Common myeloid progenitor, CD34-positive (primary cell): ENCODE data around the gene C11orf71.
A peak's percentile ranks its signal among the peaks of the same experiment; 100 is the strongest.

Source experiments
- CTCF ChIA-PET: fragments of 350-600 bp; sonication (Branson Sonifier 250); formaldehyde crosslinking; loops from one replicate; lab custom pipeline; 2021; ENCODE audit warnings: antibody characterized with exemption; lab: Charles Lee
- POLR2A ChIA-PET: fragments of 350-600 bp; sonication (Branson Sonifier 250); formaldehyde crosslinking; loops from one replicate; lab custom pipeline; 2021; ENCODE audit warnings: antibody characterized with exemption; lab: Charles Lee
- DNase-seq, 3 donors: peaks; one replicate each; pipeline versions ENCODE4 v3.0.0 to v3.0.0-alpha.2; 2013
- H3K27ac ChIP-seq, 2 experiments: 1 replicate in 1 of 2; 2 replicates in 1 of 2; pipeline ENCODE4 v1.7.0; 2013; ENCODE audit warnings: inconsistent platforms in 2 of 2, low read length in 2 of 2, mild to moderate bottlenecking in 2 of 2, low read depth in 1 of 2, moderate library complexity in 1 of 2; ENCODE audit not compliant: severe bottlenecking in 2 of 2, insufficient read depth in 1 of 2, poor library complexity in 1 of 2
- H3K27me3 ChIP-seq, 5 experiments: replicated peaks in 2 of 5; 1 replicate in 3 of 5; 2 replicates in 2 of 5; pipeline versions ENCODE4 v1.6.1 to v1.7.0; 2013; ENCODE audit warnings: low read length in 4 of 5, mild to moderate bottlenecking in 2 of 5, moderate library complexity in 2 of 5, inconsistent platforms in 1 of 5; ENCODE audit not compliant: insufficient read depth in 5 of 5, control insufficient read depth in 4 of 5
- H3K36me3 ChIP-seq, 4 experiments: 1 replicate in 2 of 4; 2 replicates in 2 of 4; pipeline versions ENCODE4 v1.6.1 to v1.7.0; 2013; ENCODE audit warnings: low read length in 3 of 4, control low read depth in 1 of 4, mild to moderate bottlenecking in 1 of 4; ENCODE audit not compliant: control insufficient read depth in 4 of 4, insufficient read depth in 4 of 4
- H3K4me1 ChIP-seq, 4 experiments: 1 replicate in 3 of 4; 2 replicates in 1 of 4; pipeline versions ENCODE4 v1.6.1 to v1.7.1; 2013; ENCODE audit warnings: low read length in 3 of 4, mild to moderate bottlenecking in 3 of 4, control low read depth in 1 of 4, inconsistent platforms in 1 of 4, moderate library complexity in 1 of 4; ENCODE audit not compliant: control insufficient read depth in 4 of 4, insufficient read depth in 4 of 4; ENCODE audit errors: control extremely low read depth in 1 of 4
- H3K4me3 ChIP-seq, 7 experiments: 1 replicate in 4 of 7; 2 replicates in 3 of 7; pipeline versions ENCODE4 v1.5.1 to v1.7.0; 2013; ENCODE audit warnings: mild to moderate bottlenecking in 7 of 7, low read length in 6 of 7, moderate library complexity in 6 of 7, inconsistent platforms in 2 of 7, low read depth in 2 of 7, control low read depth in 1 of 7; ENCODE audit not compliant: insufficient read depth in 4 of 7, control insufficient read depth in 1 of 7; ENCODE audit errors: extremely low read depth in 1 of 7
- H3K9me3 ChIP-seq, 5 experiments: 1 replicate in 4 of 5; 2 replicates in 1 of 5; pipeline versions ENCODE4 v1.6.1 to v1.7.1; 2013; ENCODE audit warnings: low read length in 4 of 5, mild to moderate bottlenecking in 2 of 5, inconsistent platforms in 1 of 5, low read depth in 1 of 5, moderate library complexity in 1 of 5; ENCODE audit not compliant: control insufficient read depth in 4 of 5, insufficient read depth in 2 of 5; ENCODE audit errors: control extremely low read depth in 1 of 5
- WGBS: methylation state at CpG from one replicate; pipeline ENCODE4 v1.1.5; 2013; ENCODE audit not compliant: insufficient coverage; 5-methylcytosine and 5-hydroxymethylcytosine counted together

The C11orf71 gene

DNA sequence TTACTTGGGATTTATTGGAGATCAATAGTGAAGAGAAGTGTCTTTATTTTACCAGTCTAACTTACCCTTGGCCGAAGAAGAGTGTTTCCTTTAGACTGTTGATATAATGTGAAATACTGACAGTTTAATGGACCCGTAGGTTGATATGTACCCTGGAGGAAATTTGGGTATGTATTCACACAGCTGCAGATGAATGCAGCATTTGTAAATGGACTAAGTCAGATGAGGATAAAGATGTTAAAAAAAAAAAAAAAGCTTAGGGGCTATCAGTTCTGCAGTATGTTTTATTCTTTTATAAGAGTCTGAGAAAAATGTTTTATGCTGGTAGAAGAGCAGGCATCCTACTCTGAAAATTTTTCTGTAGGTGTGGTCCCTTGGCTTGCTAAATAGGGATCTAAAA, 41.6 kb upstream of the C11orf71 start:
- Histone ChIP-seq H3K27me3 (no peaks in the 10 kb centered on the region), H3K4me1 (peaks cover 6 to 21% (median 15%) of the 10 kb centered on the region in 4 experiments), H3K36me3 (peaks cover 9 to 12% (median 11%) of the 10 kb centered on the region in 4 experiments), H3K4me3 (no peak overlapping the region), H3K9me3 (no peaks in the 10 kb centered on the region), H3K27ac (no peak overlapping the region)
- no peak for DNase-seq
- ChIA-PET POLR2A (no interaction called here), CTCF (no interaction called here)
- WGBS, result 96% methylated on average over 2 of the region's 2 CpGs

DNA sequence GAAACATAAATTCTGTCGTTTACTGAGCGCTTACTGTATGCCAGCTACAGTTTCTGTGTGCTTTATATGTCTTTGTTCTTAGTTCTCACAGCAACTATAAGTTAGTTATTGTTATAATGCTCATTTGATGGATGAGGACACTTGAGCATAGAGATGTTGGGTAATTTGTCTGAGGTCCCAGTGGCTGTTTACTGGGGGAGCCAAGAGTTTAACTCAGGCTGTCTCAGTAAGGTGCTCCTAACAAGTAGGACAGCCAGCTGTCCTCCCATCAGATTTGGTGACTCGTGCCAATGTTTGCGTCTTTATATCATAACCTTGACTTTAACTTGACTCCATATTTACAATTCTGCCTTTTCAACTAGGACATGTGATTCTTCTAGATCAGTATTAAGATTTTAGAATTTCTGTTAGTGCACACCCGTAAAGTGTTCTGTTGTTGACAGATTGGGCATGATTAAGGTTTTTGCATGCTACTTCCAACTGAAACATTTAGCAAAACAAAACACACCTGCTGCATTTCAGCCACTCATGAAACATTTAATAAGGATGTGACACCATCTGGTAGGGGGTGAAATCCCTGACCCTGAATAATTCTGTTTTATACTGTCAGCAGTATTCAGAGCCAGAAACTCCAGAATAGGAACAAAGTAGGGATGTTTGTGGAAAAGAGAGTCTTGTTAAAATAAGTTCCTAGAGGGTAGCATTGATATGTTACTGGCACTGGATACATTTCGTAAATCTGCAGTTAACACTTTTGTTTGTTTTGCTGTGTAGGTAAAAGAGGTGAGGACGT, 40.9 kb upstream of the C11orf71 start:
- peaks cover 6 to 21% (median 15%) of the 10 kb centered on the region in 4 experiments for H3K4me1 ChIP-seq
- peak overlapping the region in 1 of 7 experiments; percentile 5 for H3K4me3 ChIP-seq
- POLR2A ChIA-PET, result no interaction called here
- H3K36me3 ChIP-seq, result peaks cover 5 to 9% (median 8%) of the 10 kb centered on the region in 4 experiments
- H3K27ac ChIP-seq, result peak overlapping the region in 1 of 2 experiments; percentile 7
- no peaks in the 10 kb centered on the region for H3K27me3 ChIP-seq
- CTCF ChIA-PET, result no interaction called here
- no CpG with 5 or more reads among the region's 7 CpGs for WGBS
- no peak for DNase-seq
- H3K9me3 ChIP-seq, result no peaks in the 10 kb centered on the region

DNA sequence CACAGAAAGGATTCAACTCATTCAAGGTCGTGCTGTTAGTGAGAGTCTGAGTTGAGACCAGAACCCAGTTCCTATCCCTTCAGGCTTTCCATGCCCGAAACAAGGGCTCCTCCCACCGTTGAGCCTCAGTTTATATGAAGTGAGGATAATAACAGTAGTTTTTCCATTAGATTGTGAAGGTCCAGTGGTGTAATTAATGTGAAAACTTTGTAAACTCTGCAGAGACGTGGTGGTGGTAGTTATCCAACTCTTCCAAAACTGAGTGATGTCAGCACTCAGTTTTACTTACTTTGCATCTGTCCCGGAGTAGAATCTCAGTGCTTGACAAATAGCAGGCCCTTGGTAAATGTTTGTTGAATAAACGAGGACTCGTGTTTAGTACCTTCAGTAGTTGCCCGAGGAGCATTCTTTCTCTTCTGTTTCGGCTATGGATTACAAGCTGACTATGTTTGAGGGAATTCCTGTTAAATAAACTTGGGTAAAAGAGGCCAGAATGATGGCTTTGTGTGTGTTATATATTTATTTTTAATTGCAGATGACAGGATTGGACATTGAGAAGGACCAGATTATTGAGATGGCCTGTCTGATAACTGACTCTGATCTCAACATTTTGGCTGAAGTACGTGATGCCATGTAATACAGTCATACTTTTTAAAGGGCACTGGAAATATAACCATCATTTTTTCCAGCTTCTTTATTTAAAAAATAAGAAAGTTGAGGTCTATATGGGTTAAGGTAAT, 40.0 kb upstream of the C11orf71 start:
- Histone ChIP-seq H3K36me3 (peaks cover 0 to 9% (median 5%) of the 10 kb centered on the region in 4 experiments), H3K27ac (peak overlapping the region; percentile 19 to 82), H3K9me3 (no peaks in the 10 kb centered on the region), H3K4me3 (peak overlapping the region; percentile 87 to 99 (median 97)), H3K4me1 (peaks cover 6 to 21% (median 15%) of the 10 kb centered on the region in 4 experiments), H3K27me3 (no peaks in the 10 kb centered on the region)
- no peak for DNase-seq
- ChIA-PET CTCF (no interaction called here), POLR2A (no interaction called here)
- WGBS, result 34% methylated on average over 7 of the region's 10 CpGs

DNA sequence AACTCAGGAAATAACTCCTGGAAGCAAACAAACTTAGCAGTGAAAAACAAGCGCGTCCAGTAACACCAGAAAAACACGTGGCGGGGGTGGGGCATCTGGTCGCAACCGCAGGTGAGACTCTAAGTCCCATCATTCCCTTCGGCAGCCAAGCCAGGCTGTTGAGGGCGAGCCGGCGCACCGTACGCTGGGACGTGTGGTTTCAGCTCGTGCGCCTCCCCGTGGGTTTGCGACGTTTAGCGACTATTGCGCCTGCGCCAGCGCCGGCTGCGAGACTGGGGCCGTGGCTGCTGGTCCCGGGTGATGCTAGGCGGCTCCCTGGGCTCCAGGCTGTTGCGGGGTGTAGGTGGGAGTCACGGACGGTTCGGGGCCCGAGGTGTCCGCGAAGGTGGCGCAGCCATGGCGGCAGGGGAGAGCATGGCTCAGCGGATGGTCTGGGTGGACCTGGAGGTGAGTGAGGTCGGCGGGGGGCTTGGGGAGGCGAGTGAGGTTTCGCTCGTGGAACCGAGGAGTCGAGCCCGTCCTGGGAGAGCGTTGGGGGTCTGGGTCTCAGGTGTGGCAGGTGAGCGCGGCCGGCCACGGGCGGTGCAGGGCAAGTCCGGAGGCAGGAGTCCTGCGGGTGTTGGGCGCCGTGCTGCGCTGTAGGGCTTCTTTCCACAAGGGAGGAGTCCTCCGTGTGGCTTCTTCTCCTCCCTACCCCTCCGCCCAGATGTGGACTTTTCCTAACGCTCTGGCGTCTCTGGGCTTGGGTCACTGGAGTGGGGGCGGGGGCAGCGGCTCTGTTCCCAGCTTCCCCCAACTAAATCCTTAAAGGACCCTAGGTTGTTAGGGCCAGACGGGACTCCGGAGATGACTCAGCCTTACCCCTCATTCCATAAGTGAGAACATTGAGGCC, 39.2 kb upstream of the C11orf71 start, which contains the start of gene REXO2:
REXO2 (plus strand) TSS at position 239 of the 892 bp plus-strand sequence; CDS start at position 301, 62 bp downstream.
- 0% methylated on average over 55 of the region's 64 CpGs for WGBS
- POLR2A ChIA-PET, result no interaction called here

DNA sequence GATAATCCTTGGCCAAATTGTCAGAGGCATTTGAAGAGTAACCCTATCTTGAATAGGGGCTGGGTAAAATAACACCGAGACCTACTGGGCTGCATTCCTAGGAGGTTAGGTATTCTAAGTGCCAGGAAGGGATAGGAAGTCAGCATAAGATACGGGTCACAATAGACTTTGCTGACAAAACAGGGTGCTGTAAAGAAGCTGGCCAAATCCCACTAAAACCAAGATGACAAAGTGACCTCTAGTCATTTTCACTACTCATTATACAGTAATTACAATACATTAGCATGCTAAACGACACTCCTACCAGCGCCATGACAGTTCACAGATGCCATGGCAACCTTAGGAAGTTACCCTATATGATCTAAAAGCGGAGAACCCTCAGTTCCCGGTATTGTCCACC, 38.0 kb upstream of the C11orf71 start:
- WGBS, result 89% methylated on average over 6 of the region's 6 CpGs
- CTCF ChIA-PET, result no interaction called here
- peak overlapping the region in 1 of 7 experiments; percentile 97 for H3K4me3 ChIP-seq
- H3K36me3 ChIP-seq, result no peaks in the 10 kb centered on the region
- no peaks in the 10 kb centered on the region for H3K27me3 ChIP-seq
- no peak for DNase-seq
- POLR2A ChIA-PET, result no interaction called here
- H3K4me1 ChIP-seq, result peaks cover 6 to 21% (median 15%) of the 10 kb centered on the region in 4 experiments
- H3K27ac ChIP-seq, result peak overlapping the region in 1 of 2 experiments; percentile 16
- no peaks in the 10 kb centered on the region for H3K9me3 ChIP-seq

More for the DNA sequence above, 39.2 kb upstream of the C11orf71 start, which contains the start of gene REXO2:
- H3K27ac ChIP-seq, result peak within 1 kb of the TSS; percentile 19 to 82
- H3K27me3 ChIP-seq, result no peaks in the 10 kb centered on the region
- peaks cover 6 to 21% (median 15%) of the 10 kb centered on the region in 4 experiments for H3K4me1 ChIP-seq
- no peaks in the 10 kb centered on the region for H3K9me3 ChIP-seq
- DNase-seq, result peak; percentile 96 to 98 (median 97)
- CTCF ChIA-PET, result interaction anchor here (0.9 kb wide), 1 partner anchor 40 kb away, joined by 3 read pairs; no protein-coding TSS in a partner anchor
- H3K4me3 ChIP-seq, result peak within 1 kb of the TSS; percentile 87 to 99 (median 97)
- H3K36me3 ChIP-seq, result peaks cover 0 to 9% (median 4%) of the 10 kb centered on the region in 4 experiments

DNA sequence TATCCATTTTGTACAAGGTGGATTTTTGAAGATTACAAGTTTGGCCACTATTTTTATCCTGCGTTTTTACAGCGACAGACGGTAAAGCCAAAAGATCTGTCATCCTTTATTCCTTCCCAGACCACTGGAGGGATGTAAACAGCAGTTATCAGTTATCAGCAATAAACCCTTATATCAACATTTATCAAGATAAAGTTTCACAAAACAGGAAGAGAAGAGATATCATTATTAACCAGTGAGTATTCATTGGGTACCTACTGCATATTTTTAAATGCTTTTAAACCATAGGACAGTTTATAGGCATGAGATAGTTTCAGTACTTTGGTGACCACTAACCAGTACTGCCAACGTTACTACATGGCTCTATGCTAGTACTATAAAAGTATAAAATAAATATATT, 33.1 kb upstream of the C11orf71 start:
- Histone ChIP-seq H3K36me3 (no peaks in the 10 kb centered on the region), H3K27ac (no peak overlapping the region), H3K9me3 (peaks cover 0 to 2% (median 0%) of the 10 kb centered on the region in 5 experiments), H3K4me1 (peaks cover 0 to under 1% (median 0%) of the 10 kb centered on the region in 4 experiments), H3K27me3 (no peaks in the 10 kb centered on the region), H3K4me3 (no peak overlapping the region)
- WGBS, result 80% methylated on average over 3 of the region's 4 CpGs
- ChIA-PET CTCF (no interaction called here), POLR2A (no interaction called here)
- DNase-seq, result no peak
